SK-N-SH (cell line): ENCODE results near the gene MACROD2. TPM values are rescaled to one million over a fixed set of nuclear protein-coding genes. Genes with fewer than 3 reads are reported as not detected.

Source experiments
- CTCF ChIA-PET: fragments of 300-600, 350-600 bp; formaldehyde crosslinking; extraction: SDS; loops from one replicate; lab custom pipeline; 2021; lab: Yijun Ruan, JAX
- POLR2A ChIA-PET: fragments of 350-600 bp; sonication (Branson Sonifier 250); formaldehyde crosslinking; extraction: SDS; loops from one replicate; lab custom pipeline; 2020; ENCODE audit warnings: antibody characterized with exemption, inconsistent platforms; lab: Yijun Ruan, JAX
- DNase-seq: peaks from one replicate; pipeline ENCODE4 v3.0.0; 2012
- H2AFZ ChIP-seq: fragments of 200-600 bp; sonication (generic); 2 replicates; pipeline ENCODE4 v1.8.1; 2016; ENCODE audit warnings: antibody characterized with exemption, mild to moderate bottlenecking, low read depth
- H3F3A ChIP-seq: fragments of 200-600 bp; sonication (generic); replicated peaks from 2 replicates; pipeline ENCODE3; 2016; ENCODE audit warnings: antibody characterized with exemption, mild to moderate bottlenecking; ENCODE audit not compliant: insufficient read depth
- H3K27ac ChIP-seq, 2 experiments: fragments of 200-500 bp in 1 of 2; fragments of 200-600 bp in 1 of 2; sonication (Bioruptor generic) in 1 of 2; sonication (generic), shearing (Covaris generic) in 1 of 2; 2 replicates each; pipeline versions ENCODE4 v1.5.1 to v1.6.1; 2014 to 2016; ENCODE audit warnings: low read depth in 2 of 2, inconsistent platforms in 1 of 2, low read length in 1 of 2, mild to moderate bottlenecking in 1 of 2, mixed read lengths in 1 of 2
- H3K27me3 ChIP-seq: fragments of 200-600 bp; sonication (generic), shearing (Covaris generic); 2 replicates; pipeline ENCODE4 v1.6.1; 2016; ENCODE audit warnings: mixed run types; ENCODE audit not compliant: insufficient read depth
- H3K36me3 ChIP-seq, 2 experiments: fragments of 200-500 bp in 1 of 2; fragments of 200-600 bp in 1 of 2; sonication (Bioruptor generic) in 1 of 2; sonication (generic) in 1 of 2; replicated peaks in 1 of 2; 2 replicates each; pipeline versions ENCODE3 to v1.5.1; 2014 to 2016; ENCODE audit warnings: low read length in 1 of 2, mild to moderate bottlenecking in 1 of 2; ENCODE audit not compliant: insufficient read depth in 2 of 2, control insufficient read depth in 1 of 2
- H3K4me1 ChIP-seq, 2 experiments: fragments of 200-500 bp in 1 of 2; fragments of 200-600 bp in 1 of 2; sonication (Bioruptor generic) in 1 of 2; sonication (generic), shearing (Covaris generic) in 1 of 2; 2 replicates each; pipeline versions ENCODE4 v1.5.1 to v1.6.1; 2014 to 2016; ENCODE audit warnings: low read depth in 1 of 2, low read length in 1 of 2, mixed run types in 1 of 2; ENCODE audit not compliant: insufficient read depth in 2 of 2, control insufficient read depth in 1 of 2
- H3K4me2 ChIP-seq: fragments of 200-600 bp; sonication (generic), shearing (Covaris generic); 2 replicates; pipeline ENCODE4 v1.6.1; 2017; ENCODE audit warnings: mixed run types
- H3K4me3 ChIP-seq, 2 experiments: fragments of 200-500 bp in 1 of 2; fragments of 200-600 bp in 1 of 2; sonication (Bioruptor generic) in 1 of 2; sonication (generic), shearing (Covaris generic) in 1 of 2; 2 replicates each; pipeline versions ENCODE4 v1.5.1 to v1.8.1; 2014 to 2016; ENCODE audit warnings: low read depth in 2 of 2, inconsistent platforms in 1 of 2, low read length in 1 of 2, mild to moderate bottlenecking in 1 of 2, mixed read lengths in 1 of 2, moderate library complexity in 1 of 2
- H3K79me2 ChIP-seq: fragments of 200-600 bp; sonication (generic); 2 replicates; pipeline ENCODE4 v1.8.1; 2017; ENCODE audit warnings: mild to moderate bottlenecking; ENCODE audit not compliant: insufficient read depth
- H3K9ac ChIP-seq: fragments of 200-600 bp; sonication (generic); 2 replicates; pipeline ENCODE4 v1.6.1; 2017; ENCODE audit warnings: mixed run types
- H3K9me2 ChIP-seq: fragments of 200-600 bp; sonication (generic); 2 replicates; pipeline ENCODE4 v1.6.1; 2017; ENCODE audit warnings: mixed run types
- H3K9me3 ChIP-seq: fragments of 200-600 bp; sonication (generic); 2 replicates; pipeline ENCODE4 v1.6.1; 2017; ENCODE audit warnings: mixed run types, mild to moderate bottlenecking, moderate library complexity
- H4K20me1 ChIP-seq: fragments of 200-600 bp; sonication (generic); 2 replicates; pipeline ENCODE4 v1.6.1; 2017; ENCODE audit warnings: mild to moderate bottlenecking, mixed run types; ENCODE audit not compliant: insufficient read depth
- EP300 ChIP-seq, 2 experiments: IDR thresholded peaks; 2 replicates each; pipeline versions ENCODE4 v1.4.0 to v1.6.1; 2012; ENCODE audit warnings: borderline replicate concordance in 1 of 2, low read depth in 1 of 2, low read length in 1 of 2
- FOXM1 ChIP-seq: IDR thresholded peaks from 2 replicates; pipeline ENCODE4 v1.4.0; 2012; ENCODE audit warnings: low read depth, mild to moderate bottlenecking
- MXI1 ChIP-seq: IDR thresholded peaks from 2 replicates; pipeline ENCODE4 v1.6.1; 2012; ENCODE audit warnings: mild to moderate bottlenecking, low read depth, low read length, improper control_type of control experiment
- NRF1 ChIP-seq: IDR thresholded peaks from 2 replicates; pipeline ENCODE4 v1.6.1; 2012; ENCODE audit warnings: low read depth, mild to moderate bottlenecking, low read length
- POLR2AphosphoS5 ChIP-seq: IDR thresholded peaks from 2 replicates; pipeline ENCODE4 v1.6.1; 2012; ENCODE audit warnings: low read depth, low read length
- RFX5 ChIP-seq: IDR thresholded peaks from 2 replicates; pipeline ENCODE4 v1.6.1; 2012; ENCODE audit warnings: mild to moderate bottlenecking, improper control_type of control experiment, low read length
- RXRA ChIP-seq: IDR thresholded peaks from 2 replicates; pipeline ENCODE4 v1.4.0; 2012; ENCODE audit warnings: low read depth, mild to moderate bottlenecking, borderline replicate concordance
- TAF1 ChIP-seq: IDR thresholded peaks from 2 replicates; pipeline ENCODE4 v1.6.1; 2012; ENCODE audit warnings: low read depth, mild to moderate bottlenecking, low read length, moderate library complexity, borderline replicate concordance
- whole genome bisulfite sequencing: methylation state at CpG from one replicate; pipeline ENCODE4 v1.1.6; 2017; ENCODE audit warnings: low lambda C conversion rate; 5-methylcytosine and 5-hydroxymethylcytosine counted together
- polyA plus RNA-seq, 3 experiments: library from polyadenylated mRNA; depleted of rRNA; stranded (reverse); fragments of >200 nt; gene quantifications; 2 replicates each; pipeline ENCODE4 v1.2.3, GENCODE V29; 2012
- TF ChIP-seq, protein P1 (sequence below): IDR thresholded peaks from 2 replicates; pipeline ENCODE4 v1.6.1; 2012; ENCODE audit warnings: mild to moderate bottlenecking, low read depth, low read length, moderate library complexity

The MACROD2 gene
- polyA plus RNA-seq, 1 of the 3 experiments (the other 2 are of a cell fraction), result 0.33 TPM

DNA sequence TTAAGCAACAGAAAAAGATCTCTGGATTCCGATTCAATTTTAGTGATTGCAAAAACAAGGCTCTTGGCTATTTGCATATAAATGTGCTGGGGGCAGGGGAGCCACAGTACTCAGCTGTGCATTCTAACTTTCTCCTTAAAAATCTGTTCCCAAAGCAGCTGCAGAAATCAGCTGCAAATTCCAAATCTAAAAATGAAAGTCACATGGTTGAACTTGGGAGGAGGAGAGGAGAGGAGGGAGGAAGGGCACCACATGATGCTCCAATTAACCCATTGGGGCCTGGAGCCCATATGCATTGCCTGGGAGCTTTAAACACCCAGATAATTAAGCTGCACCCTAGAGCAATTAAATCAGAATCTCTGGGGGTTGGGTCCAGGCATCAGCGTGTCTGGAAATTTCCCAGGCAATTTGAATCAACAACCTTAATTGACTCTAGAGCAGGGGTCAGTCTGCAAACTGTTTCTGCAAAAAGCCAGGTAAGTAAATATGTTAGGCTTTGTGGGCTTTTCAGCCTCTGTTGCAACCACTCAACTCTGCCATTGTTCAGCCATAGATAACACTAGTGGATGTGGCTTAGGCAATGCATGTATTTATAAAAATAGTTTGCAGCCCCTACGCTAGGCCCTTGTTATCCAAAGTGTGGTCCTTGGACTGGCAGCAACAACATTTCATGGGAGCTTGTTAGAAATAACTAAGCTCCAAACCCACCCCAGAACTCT lies 2069.8 kb downstream of the MACROD2 start:
- H2AFZ ChIP-seq, result no peak overlapping the region
- no peaks in the 10 kb centered on the region for H3F3A ChIP-seq
- TF ChIP-seq EP300 (IDR thresholded peaks at IDR 0.05; ENCODE audit: borderline replicate concordance in 1 of 2, low read depth in 1 of 2, low read length in 1 of 2) (peak in 1 of 2 experiments; percentile 45; a peak in 2 of 4 replicates), RFX5 (no peak)
- TF ChIP-seq, protein P1, sequence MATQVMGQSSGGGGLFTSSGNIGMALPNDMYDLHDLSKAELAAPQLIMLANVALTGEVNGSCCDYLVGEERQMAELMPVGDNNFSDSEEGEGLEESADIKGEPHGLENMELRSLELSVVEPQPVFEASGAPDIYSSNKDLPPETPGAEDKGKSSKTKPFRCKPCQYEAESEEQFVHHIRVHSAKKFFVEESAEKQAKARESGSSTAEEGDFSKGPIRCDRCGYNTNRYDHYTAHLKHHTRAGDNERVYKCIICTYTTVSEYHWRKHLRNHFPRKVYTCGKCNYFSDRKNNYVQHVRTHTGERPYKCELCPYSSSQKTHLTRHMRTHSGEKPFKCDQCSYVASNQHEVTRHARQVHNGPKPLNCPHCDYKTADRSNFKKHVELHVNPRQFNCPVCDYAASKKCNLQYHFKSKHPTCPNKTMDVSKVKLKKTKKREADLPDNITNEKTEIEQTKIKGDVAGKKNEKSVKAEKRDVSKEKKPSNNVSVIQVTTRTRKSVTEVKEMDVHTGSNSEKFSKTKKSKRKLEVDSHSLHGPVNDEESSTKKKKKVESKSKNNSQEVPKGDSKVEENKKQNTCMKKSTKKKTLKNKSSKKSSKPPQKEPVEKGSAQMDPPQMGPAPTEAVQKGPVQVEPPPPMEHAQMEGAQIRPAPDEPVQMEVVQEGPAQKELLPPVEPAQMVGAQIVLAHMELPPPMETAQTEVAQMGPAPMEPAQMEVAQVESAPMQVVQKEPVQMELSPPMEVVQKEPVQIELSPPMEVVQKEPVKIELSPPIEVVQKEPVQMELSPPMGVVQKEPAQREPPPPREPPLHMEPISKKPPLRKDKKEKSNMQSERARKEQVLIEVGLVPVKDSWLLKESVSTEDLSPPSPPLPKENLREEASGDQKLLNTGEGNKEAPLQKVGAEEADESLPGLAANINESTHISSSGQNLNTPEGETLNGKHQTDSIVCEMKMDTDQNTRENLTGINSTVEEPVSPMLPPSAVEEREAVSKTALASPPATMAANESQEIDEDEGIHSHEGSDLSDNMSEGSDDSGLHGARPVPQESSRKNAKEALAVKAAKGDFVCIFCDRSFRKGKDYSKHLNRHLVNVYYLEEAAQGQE, result no peak
- no peaks in the 10 kb centered on the region for H3K79me2 ChIP-seq
- H3K9me2 ChIP-seq, result no peaks in the 10 kb centered on the region
- ChIA-PET POLR2A (no interaction called here), CTCF (interaction anchor here (0.6 kb wide), 1 partner anchor 236 kb away, joined by 3 read pairs; no protein-coding TSS in a partner anchor)
- no peak overlapping the region for H3K4me3 ChIP-seq
- H3K27ac ChIP-seq, result peak overlapping the region in 1 of 2 experiments; percentile 9; a peak in 2 of 4 replicates
- H3K4me1 ChIP-seq, result peaks cover 0 to 22% of the 10 kb centered on the region in 2 experiments; a peak in 1 of 4 replicates
- H3K36me3 ChIP-seq, result no peaks in the 10 kb centered on the region
- DNase-seq, result no peak
- H3K27me3 ChIP-seq, result no peaks in the 10 kb centered on the region
- WGBS, result 49% methylated on average over 3 of the region's 3 CpGs
- H3K9ac ChIP-seq, result no peak overlapping the region
- H3K4me2 ChIP-seq, result no peak overlapping the region
- H4K20me1 ChIP-seq, result no peaks in the 10 kb centered on the region
- H3K9me3 ChIP-seq, result no peaks in the 10 kb centered on the region

DNA sequence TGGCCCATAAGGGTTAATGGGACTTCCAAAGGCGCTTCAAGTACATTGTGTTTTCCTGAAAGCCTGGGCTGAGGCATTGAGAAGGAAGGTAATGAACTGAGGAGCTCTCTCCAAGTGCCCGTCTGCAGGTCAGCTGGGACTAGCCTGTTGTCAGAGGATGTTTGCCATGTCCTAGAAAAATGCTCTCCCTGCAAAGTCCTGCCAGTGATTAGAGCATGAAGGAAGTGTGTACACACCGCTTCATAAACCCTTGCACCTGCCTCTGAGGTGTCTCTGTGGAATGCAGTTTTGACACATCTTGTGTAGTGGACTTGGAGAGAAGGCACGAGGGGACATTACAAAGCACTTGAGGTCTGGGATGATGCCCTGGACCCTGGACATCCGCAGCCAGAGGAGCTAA lies 2071.3 kb downstream of the MACROD2 start:
- TF ChIP-seq TAF1 (no peak), POLR2AphosphoS5 (no peak), MXI1 (no peak), FOXM1 (no peak), NRF1 (no peak), RFX5 (no peak), RXRA (no peak)
- TF ChIP-seq, all 33 proteins: peak for 0
- ChIA-PET CTCF (no interaction called here), POLR2A (no interaction called here)
- Histone ChIP-seq H3K4me2 (no peak overlapping the region), H3F3A (no peaks in the 10 kb centered on the region), H3K9me2 (no peaks in the 10 kb centered on the region), H3K27ac (no peak overlapping the region), H3K36me3 (no peaks in the 10 kb centered on the region), H3K9me3 (no peaks in the 10 kb centered on the region), H3K27me3 (no peaks in the 10 kb centered on the region), H4K20me1 (no peaks in the 10 kb centered on the region), H3K4me3 (no peak overlapping the region), H3K79me2 (no peaks in the 10 kb centered on the region), H3K4me1 (peaks cover 0 to 22% of the 10 kb centered on the region in 2 experiments; a peak in 1 of 4 replicates), H3K9ac (no peak overlapping the region), H2AFZ (no peak overlapping the region)
- WGBS, result 19% methylated on average over 5 of the region's 5 CpGs
- DNase-seq, result no peak
